GM23338 (cell line): ENCODE measurements around the gene CPSF3.

Source experiments
- CREB1 ChIP-seq: fragments of 250-450 bp; sonication (Bioruptor Pico); IDR thresholded peaks from 2 replicates; pipeline ENCODE4 v1.5.0; 2020; ENCODE audit warnings: low read depth, mild to moderate bottlenecking, moderate library complexity
- EZH2phosphoT487 ChIP-seq: fragments of 200-600 bp; sonication (generic); IDR thresholded peaks from one replicate; pipeline ENCODE4 v1.8.1; 2018; ENCODE audit warnings: antibody characterized with exemption; ENCODE audit not compliant: unreplicated experiment
- JUNB ChIP-seq: IDR thresholded peaks from one replicate; pipeline ENCODE4 v1.6.1; 2016; ENCODE audit warnings: antibody characterized with exemption; ENCODE audit not compliant: unreplicated experiment
- TF ChIP-seq, protein P1 (sequence below), 2 experiments: fragments of 200-600 bp in 1 of 2; sonication (generic) in 1 of 2; conservative IDR thresholded peaks; 2 replicates each; pipeline versions ENCODE4 v1.5.1 to v1.6.1; 2016 to 2017; ENCODE audit warnings: antibody characterized with exemption in 2 of 2, low read depth in 2 of 2, mild to moderate bottlenecking in 2 of 2, moderate library complexity in 1 of 2

DNA sequence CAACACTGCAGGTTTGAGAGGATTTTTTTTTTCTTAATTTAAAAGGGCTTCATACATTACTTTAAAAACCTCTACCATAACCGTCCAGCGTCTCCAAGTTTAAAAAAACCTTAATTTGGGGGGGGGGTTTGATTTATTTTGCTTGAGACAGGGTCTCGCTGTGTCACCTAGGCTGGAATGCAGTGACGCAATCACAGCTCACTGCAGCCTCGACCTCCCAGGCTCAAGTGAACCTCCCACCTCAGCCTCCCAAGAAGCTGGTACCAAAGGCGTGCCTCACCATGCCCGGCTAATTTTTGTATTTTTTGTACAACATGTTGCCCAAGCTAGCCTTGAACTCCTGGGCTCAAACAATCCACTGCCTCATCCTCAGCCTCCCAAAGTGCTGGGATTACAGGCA lies 95.3 kb downstream of the CPSF3 start:
- TF ChIP-seq, protein P1, sequence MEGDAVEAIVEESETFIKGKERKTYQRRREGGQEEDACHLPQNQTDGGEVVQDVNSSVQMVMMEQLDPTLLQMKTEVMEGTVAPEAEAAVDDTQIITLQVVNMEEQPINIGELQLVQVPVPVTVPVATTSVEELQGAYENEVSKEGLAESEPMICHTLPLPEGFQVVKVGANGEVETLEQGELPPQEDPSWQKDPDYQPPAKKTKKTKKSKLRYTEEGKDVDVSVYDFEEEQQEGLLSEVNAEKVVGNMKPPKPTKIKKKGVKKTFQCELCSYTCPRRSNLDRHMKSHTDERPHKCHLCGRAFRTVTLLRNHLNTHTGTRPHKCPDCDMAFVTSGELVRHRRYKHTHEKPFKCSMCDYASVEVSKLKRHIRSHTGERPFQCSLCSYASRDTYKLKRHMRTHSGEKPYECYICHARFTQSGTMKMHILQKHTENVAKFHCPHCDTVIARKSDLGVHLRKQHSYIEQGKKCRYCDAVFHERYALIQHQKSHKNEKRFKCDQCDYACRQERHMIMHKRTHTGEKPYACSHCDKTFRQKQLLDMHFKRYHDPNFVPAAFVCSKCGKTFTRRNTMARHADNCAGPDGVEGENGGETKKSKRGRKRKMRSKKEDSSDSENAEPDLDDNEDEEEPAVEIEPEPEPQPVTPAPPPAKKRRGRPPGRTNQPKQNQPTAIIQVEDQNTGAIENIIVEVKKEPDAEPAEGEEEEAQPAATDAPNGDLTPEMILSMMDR (conservative IDR thresholded peaks at IDR 0.05; ENCODE audit: low read depth in 2 of 2), result no peak
- TF ChIP-seq CREB1 (CRISPR knock-in tag) (no peak), JUNB (no peak), EZH2phosphoT487 (no peak)
